ENCODE measurements around the gene ACY1. TPM values are rescaled to one million over a fixed set of nuclear protein-coding genes. Genes with fewer than 3 reads are reported as not detected.

ACY1 gene
- total RNA-seq, 4 donors from 2014 or later: 165 to 426 (median 250) TPM

GRCh38 chr3:51935886-51936755 is 47.2 kb upstream of the ACY1 start:
- Histone ChIP-seq H3K36me3 (peaks cover 0 to 23% (median 7%) of the 10 kb centered on the region in 4 donors), H3K4me1 (peaks cover 12 to 14% (median 12%) of the 10 kb centered on the region in 4 donors), H3K27me3 (no peaks in the 10 kb centered on the region), H3K27ac (no peak overlapping the region), H3K9me3 (no peaks in the 10 kb centered on the region), H3K4me3 (no peak overlapping the region)
- intact Hi-C loops (cut with DNase I; ENCODE audit: low total_unique reads) (no loop called here), in situ Hi-C loops (cut with MboI; ENCODE audit: low pct_ligation_motif_present in 1 of 4, low pct_unique_long_range_greater_than_20kb in 1 of 4, low sequenced_read_pairs in 3 of 4) (no loop called here)
- no peak for DNase-seq
- 92 to 97% methylated on average over 5 to 25 of the region's 25 CpGs for WGBS, 2 donors (ENCODE audit: low coverage in 1 of 2)
- TF ChIP-seq POLR2AphosphoS5 (IDR thresholded peaks at IDR 0.05): no peak
- no peak for TF ChIP-seq POLR2A (IDR thresholded peaks at IDR 0.05)
- no peak for TF ChIP-seq EP300 (IDR thresholded peaks at IDR 0.05; ENCODE audit: low read depth)
- TF ChIP-seq, protein P1, sequence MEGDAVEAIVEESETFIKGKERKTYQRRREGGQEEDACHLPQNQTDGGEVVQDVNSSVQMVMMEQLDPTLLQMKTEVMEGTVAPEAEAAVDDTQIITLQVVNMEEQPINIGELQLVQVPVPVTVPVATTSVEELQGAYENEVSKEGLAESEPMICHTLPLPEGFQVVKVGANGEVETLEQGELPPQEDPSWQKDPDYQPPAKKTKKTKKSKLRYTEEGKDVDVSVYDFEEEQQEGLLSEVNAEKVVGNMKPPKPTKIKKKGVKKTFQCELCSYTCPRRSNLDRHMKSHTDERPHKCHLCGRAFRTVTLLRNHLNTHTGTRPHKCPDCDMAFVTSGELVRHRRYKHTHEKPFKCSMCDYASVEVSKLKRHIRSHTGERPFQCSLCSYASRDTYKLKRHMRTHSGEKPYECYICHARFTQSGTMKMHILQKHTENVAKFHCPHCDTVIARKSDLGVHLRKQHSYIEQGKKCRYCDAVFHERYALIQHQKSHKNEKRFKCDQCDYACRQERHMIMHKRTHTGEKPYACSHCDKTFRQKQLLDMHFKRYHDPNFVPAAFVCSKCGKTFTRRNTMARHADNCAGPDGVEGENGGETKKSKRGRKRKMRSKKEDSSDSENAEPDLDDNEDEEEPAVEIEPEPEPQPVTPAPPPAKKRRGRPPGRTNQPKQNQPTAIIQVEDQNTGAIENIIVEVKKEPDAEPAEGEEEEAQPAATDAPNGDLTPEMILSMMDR (IDR thresholded peaks at IDR 0.05): no peak

DNA sequence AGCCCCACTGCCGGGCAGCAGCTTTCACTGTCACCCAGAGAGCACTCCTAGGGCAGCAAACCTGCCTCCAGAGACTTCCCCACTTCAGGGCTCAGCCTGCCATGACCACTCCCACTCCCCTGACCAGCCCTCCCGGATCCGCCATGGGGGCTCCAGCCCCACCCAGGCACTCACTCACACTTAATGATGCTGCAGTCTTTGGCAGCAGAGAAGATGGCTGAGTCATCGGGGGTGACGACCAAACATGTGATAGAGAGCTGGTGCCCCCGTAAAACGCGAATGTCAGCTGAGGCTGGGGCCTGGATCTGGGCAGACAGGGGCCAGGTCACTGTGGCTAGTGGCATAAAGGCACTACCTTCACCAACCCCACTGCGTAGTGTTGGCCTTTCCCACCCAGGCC is 46.3 kb upstream of the ACY1 start:
- H3K27me3 ChIP-seq: no peaks in the 10 kb centered on the region
- in situ Hi-C loops (cut with MboI; ENCODE audit: low pct_ligation_motif_present in 1 of 4, low pct_unique_long_range_greater_than_20kb in 1 of 4, low sequenced_read_pairs in 3 of 4): no loop called here
- DNase-seq: no peak
- no peak for TF ChIP-seq POLR2AphosphoS5 (IDR thresholded peaks at IDR 0.05)
- no peak for TF ChIP-seq POLR2A (IDR thresholded peaks at IDR 0.05)
- TF ChIP-seq EP300 (IDR thresholded peaks at IDR 0.05; ENCODE audit: low read depth): no peak
- TF ChIP-seq, protein P1 (IDR thresholded peaks at IDR 0.05): no peak
- H3K36me3 ChIP-seq: peaks cover 0 to 23% (median 7%) of the 10 kb centered on the region in 4 donors
- WGBS, 2 donors (ENCODE audit: low coverage in 1 of 2): 94% methylated on average over 9 of the region's 9 CpGs; no CpG with 5 or more reads in 1 of the 2 donors
- peaks cover 12 to 18% (median 15%) of the 10 kb centered on the region in 4 donors for H3K4me1 ChIP-seq
- intact Hi-C loops (cut with DNase I; ENCODE audit: low total_unique reads): no loop called here
- H3K4me3 ChIP-seq: no peak overlapping the region
- H3K27ac ChIP-seq: no peak overlapping the region
- no peaks in the 10 kb centered on the region for H3K9me3 ChIP-seq

GRCh38 chr3:51937611-51938450 is 45.5 kb upstream of the ACY1 start:
- Histone ChIP-seq H3K27ac (no peak overlapping the region), H3K4me1 (peaks cover 18 to 23% (median 22%) of the 10 kb centered on the region in 4 donors), H3K4me3 (no peak overlapping the region), H3K36me3 (peaks cover 0 to 23% (median 7%) of the 10 kb centered on the region in 4 donors), H3K9me3 (no peaks in the 10 kb centered on the region), H3K27me3 (no peaks in the 10 kb centered on the region)
- TF ChIP-seq POLR2AphosphoS5 (IDR thresholded peaks at IDR 0.05) (no peak), POLR2A (IDR thresholded peaks at IDR 0.05) (no peak), EP300 (IDR thresholded peaks at IDR 0.05; ENCODE audit: low read depth) (no peak)
- TF ChIP-seq, protein P1 (IDR thresholded peaks at IDR 0.05): no peak
- no peak for DNase-seq
- 90 to 93% methylated on average over 4 to 13 of the region's 13 CpGs for WGBS, 2 donors (ENCODE audit: low coverage in 1 of 2)
- intact Hi-C loops (cut with DNase I; ENCODE audit: low total_unique reads) (no loop called here), in situ Hi-C loops (cut with MboI; ENCODE audit: low pct_ligation_motif_present in 1 of 4, low pct_unique_long_range_greater_than_20kb in 1 of 4, low sequenced_read_pairs in 3 of 4) (no loop called here)
